Activated CD8-positive, alpha-beta T cell treated with anti-CD3 and anti-CD28 coated beads for 36 hours (primary cell): ENCODE data around the gene KDM2B. TPM values are rescaled to one million over a fixed set of nuclear protein-coding genes. Genes with fewer than 3 reads are reported as not detected.

Experiments used
- ATAC-seq: fragments of 200-7000 bp; cut with Tn5 transposase; one replicate; pipeline ENCODE4 v1.10.0; 2021; ENCODE audit warnings: mild to moderate bottlenecking, moderate library complexity
- CTCF ChIA-PET: fragments of 350-600 bp; sonication (Branson Sonifier 250); formaldehyde crosslinking; loops from one replicate; lab custom pipeline; 2021; ENCODE audit warnings: antibody characterized with exemption; lab: Charles Lee
- POLR2A ChIA-PET: fragments of 350-600 bp; sonication (Branson Sonifier 250); formaldehyde crosslinking; loops from one replicate; lab custom pipeline; 2021; ENCODE audit warnings: antibody characterized with exemption; lab: Charles Lee
- DNase-seq: peaks from one replicate; pipeline ENCODE4 v3.0.0-alpha.2; 2020
- H3K27ac Mint-ChIP-seq: one replicate; pipeline ENCODE4 v1.8.0; 2021; ENCODE audit warnings: mild to moderate bottlenecking, mixed read lengths
- H3K27me3 Mint-ChIP-seq: one replicate; pipeline ENCODE4 v1.8.0; 2021; ENCODE audit warnings: mixed read lengths
- H3K36me3 Mint-ChIP-seq: one replicate; pipeline ENCODE4 v1.8.0; 2021; ENCODE audit warnings: low read depth, mixed read lengths
- H3K4me1 Mint-ChIP-seq: one replicate; pipeline ENCODE4 v1.8.0; 2021; ENCODE audit warnings: low read depth, mixed read lengths
- H3K4me3 Mint-ChIP-seq: one replicate; pipeline ENCODE4 v1.8.0; 2021; ENCODE audit warnings: mild to moderate bottlenecking, moderate library complexity, mixed read lengths
- H3K9me3 Mint-ChIP-seq: one replicate; pipeline ENCODE4 v1.8.0; 2021; ENCODE audit warnings: mixed read lengths
- intact Hi-C: fragments of 100-400 bp; cut with micrococcal nuclease; formaldehyde crosslinking; loops from one replicate; pipeline ENCODE4 v1.10.0; 2022
- total RNA-seq, 2 experiments: library from RNA; stranded (reverse); gene quantifications; one replicate each; pipeline ENCODE4 v1.2.3, GENCODE V29; 2021
- TF ChIP-seq, protein P1 (sequence below): fragments of 200-600 bp; IDR thresholded peaks from one replicate; pipeline ENCODE4 v1.8.0; 2022; ENCODE audit warnings: antibody characterized with exemption, mild to moderate bottlenecking

KDM2B gene
- total RNA-seq, 2 experiments from 2014 or later, result 61.0 to 61.7 TPM

DNA sequence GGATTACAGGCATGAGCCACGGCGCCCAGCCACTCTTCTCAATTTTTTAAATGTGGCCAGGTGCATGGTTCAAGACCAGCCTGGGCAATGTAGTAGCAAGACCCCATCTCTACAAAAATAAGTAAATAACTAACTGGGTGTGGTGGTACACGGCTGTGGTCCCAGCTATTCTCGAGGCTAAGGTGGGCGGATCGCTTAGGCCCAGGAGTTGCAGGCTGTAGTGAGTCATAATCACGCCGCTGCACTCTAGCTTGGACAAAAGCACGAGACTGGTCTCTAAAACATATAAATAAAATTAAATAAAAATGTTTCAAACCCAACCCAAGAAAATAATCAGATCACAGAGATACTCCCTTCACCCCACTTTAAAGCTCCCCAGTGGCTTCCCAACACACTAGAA, 8.9 kb downstream of the KDM2B start:
- H3K9me3 Mint-ChIP-seq, result no peaks in the 10 kb centered on the region
- no peak overlapping the region for H3K27ac Mint-ChIP-seq
- no peaks in the 10 kb centered on the region for H3K27me3 Mint-ChIP-seq
- intact Hi-C loops, result no loop called here
- H3K36me3 Mint-ChIP-seq, result peaks cover 21% of the 10 kb centered on the region
- no peak overlapping the region for H3K4me3 Mint-ChIP-seq
- CTCF ChIA-PET, result interaction anchor here (1.2 to 1.5 kb wide), 3 partner anchors 14 to 25 kb away, joined by 3 to 5 read pairs (median 4); no protein-coding TSS in a partner anchor
- POLR2A ChIA-PET, result interaction anchor here (0.7 kb wide), 1 partner anchor 19 kb away, joined by 3 read pairs; no protein-coding TSS in a partner anchor
- H3K4me1 Mint-ChIP-seq, result peaks cover 12% of the 10 kb centered on the region
- no peak for DNase-seq
- no peak for ATAC-seq
- TF ChIP-seq, protein P1, sequence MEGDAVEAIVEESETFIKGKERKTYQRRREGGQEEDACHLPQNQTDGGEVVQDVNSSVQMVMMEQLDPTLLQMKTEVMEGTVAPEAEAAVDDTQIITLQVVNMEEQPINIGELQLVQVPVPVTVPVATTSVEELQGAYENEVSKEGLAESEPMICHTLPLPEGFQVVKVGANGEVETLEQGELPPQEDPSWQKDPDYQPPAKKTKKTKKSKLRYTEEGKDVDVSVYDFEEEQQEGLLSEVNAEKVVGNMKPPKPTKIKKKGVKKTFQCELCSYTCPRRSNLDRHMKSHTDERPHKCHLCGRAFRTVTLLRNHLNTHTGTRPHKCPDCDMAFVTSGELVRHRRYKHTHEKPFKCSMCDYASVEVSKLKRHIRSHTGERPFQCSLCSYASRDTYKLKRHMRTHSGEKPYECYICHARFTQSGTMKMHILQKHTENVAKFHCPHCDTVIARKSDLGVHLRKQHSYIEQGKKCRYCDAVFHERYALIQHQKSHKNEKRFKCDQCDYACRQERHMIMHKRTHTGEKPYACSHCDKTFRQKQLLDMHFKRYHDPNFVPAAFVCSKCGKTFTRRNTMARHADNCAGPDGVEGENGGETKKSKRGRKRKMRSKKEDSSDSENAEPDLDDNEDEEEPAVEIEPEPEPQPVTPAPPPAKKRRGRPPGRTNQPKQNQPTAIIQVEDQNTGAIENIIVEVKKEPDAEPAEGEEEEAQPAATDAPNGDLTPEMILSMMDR, result no peak

DNA sequence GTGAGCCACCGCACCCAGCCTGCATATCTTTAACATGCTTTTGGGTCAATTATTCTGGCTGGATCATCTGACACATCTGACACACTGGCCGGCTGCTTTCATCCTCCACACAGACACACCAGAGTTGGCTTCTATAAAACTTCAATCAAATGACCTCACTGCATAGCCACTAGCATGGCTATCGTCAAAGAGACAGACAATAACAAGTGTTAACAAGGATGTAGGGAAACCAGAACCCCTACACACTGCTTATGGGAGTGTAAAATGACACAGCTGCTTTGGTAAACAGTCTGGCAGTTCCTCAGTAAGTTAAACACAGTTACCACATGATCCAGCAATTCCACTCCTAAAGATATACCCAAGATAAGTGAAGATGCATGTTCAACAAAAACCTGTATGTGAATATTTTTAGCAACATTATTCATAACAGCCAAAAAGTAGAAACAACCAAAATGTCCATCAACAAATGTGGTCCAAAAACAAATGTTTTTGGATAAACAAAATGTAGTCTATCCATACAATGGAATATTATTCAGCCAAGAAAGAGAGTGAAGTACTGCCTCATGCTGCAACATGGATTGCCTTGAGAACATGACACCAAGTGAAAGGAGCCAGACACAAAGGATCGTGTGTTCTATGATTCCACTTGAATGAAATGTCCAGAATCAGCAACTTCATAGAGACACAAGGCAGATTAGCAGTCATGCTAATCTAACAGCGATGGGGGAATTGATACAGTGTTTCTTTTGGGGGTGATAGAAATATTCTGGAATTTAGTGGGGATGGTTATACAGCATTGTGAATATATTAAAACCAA, 10.1 kb downstream of the KDM2B start:
- POLR2A ChIA-PET, result no interaction called here
- no peaks in the 10 kb centered on the region for H3K27me3 Mint-ChIP-seq
- intact Hi-C loops, result no loop called here
- CTCF ChIA-PET, result interaction anchor here (1.5 kb wide), 1 partner anchor 23 kb away, joined by 4 read pairs; no protein-coding TSS in a partner anchor
- DNase-seq, result no peak
- TF ChIP-seq, protein P1, result no peak
- H3K36me3 Mint-ChIP-seq, result peaks cover 21% of the 10 kb centered on the region
- no peak overlapping the region for H3K4me3 Mint-ChIP-seq
- peaks cover 12% of the 10 kb centered on the region for H3K4me1 Mint-ChIP-seq
- ATAC-seq, result no peak
- no peaks in the 10 kb centered on the region for H3K9me3 Mint-ChIP-seq
- H3K27ac Mint-ChIP-seq, result no peak overlapping the region

DNA sequence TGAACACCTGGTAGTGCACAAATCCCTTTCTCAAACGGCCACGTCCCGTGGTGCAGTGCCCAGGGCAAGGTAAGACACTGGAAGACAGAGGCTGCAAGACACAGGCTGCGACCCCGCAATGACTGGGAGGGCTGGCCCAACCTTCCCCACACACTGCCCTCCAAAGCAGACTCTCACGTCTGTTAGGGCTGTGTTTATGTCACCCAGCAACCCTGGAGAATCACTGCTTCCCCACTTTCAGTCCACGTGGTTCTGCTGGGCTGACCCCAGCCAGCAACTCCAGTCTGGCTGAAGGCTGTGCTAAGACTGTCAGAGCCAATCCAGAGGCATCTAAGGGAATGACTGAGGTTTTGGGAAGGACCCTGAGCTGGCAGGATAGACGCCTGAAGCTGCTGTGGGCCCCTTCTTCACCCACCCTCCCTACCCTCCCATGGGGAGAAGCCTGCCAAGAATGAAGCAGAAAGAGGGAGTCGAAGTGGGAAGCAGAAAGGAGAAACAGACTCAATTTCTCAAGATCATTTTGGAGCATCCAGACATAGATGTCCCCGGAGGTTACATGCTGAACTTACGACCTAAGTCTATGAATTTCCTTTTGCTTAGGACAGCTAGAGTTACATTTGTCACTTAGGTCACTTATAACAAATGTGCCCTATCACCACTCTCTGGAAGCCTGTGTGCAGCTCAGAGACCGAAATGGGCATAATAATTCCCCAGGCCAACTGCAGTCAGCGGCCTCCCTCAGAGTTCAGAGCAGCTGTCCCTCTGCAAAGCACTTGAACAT, 11.7 kb downstream of the KDM2B start:
- no peaks in the 10 kb centered on the region for H3K9me3 Mint-ChIP-seq
- H3K36me3 Mint-ChIP-seq, result peaks cover 16% of the 10 kb centered on the region
- CTCF ChIA-PET, result interaction anchor here (0.7 to 1.7 kb wide), 2 partner anchors 16 to 70 kb away, joined by 3 to 8 read pairs; no protein-coding TSS in a partner anchor
- TF ChIP-seq, protein P1, result no peak
- ATAC-seq (no peak), DNase-seq (no peak)
- POLR2A ChIA-PET, result interaction anchor here (0.6 to 2.4 kb wide), 2 partner anchors 10 to 16 kb away, joined by 3 to 7 read pairs; no protein-coding TSS in a partner anchor
- H3K27me3 Mint-ChIP-seq, result no peaks in the 10 kb centered on the region
- peaks cover 12% of the 10 kb centered on the region for H3K4me1 Mint-ChIP-seq
- H3K4me3 Mint-ChIP-seq, result no peak overlapping the region
- intact Hi-C loops, result no loop called here
- H3K27ac Mint-ChIP-seq, result no peak overlapping the region

DNA sequence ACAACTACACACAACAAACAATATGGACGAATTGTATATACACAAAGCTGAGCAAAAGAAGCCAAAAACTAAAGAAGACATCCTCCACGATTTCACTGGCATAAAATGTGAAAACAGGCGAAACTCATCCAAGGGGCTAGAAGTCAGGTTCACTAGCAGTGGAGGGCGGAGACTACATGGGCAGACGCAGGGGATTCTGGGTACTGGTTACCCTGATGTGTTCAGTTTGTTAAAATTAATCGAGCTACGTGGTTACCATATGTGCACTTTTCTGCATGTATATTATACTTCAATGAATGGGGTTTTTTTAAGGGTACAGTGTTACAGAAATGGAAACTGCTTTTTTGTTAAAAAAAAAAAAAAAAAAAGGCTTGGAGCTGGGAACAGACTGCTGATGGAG, 12.3 kb downstream of the KDM2B start:
- H3K27me3 Mint-ChIP-seq, result no peaks in the 10 kb centered on the region
- H3K27ac Mint-ChIP-seq, result no peak overlapping the region
- no peaks in the 10 kb centered on the region for H3K9me3 Mint-ChIP-seq
- POLR2A ChIA-PET, result interaction anchor here (2.4 kb wide), 1 partner anchor 10 kb away, joined by 7 read pairs; no protein-coding TSS in a partner anchor
- H3K4me3 Mint-ChIP-seq, result no peak overlapping the region
- CTCF ChIA-PET, result interaction anchor here (1.7 kb wide), 1 partner anchor 16 kb away, joined by 8 read pairs; no protein-coding TSS in a partner anchor
- TF ChIP-seq, protein P1, result no peak
- intact Hi-C loops, result no loop called here
- peaks cover 10% of the 10 kb centered on the region for H3K4me1 Mint-ChIP-seq
- H3K36me3 Mint-ChIP-seq, result peaks cover 12% of the 10 kb centered on the region
- no peak for DNase-seq
- no peak for ATAC-seq
